ENCODE results near the gene TRAFD1. TPM values are rescaled to one million over a fixed set of nuclear protein-coding genes. Genes with fewer than 3 reads are reported as not detected.

The TRAFD1 gene
- total and polyA plus RNA-seq, 2 of the 13 experiments (the other 11 are each of a cell fraction or from before 2014, with no cell fraction given): 9.5 to 20.9 TPM

GRCh38 chr12:112116232-112117060 is 8.9 kb upstream of the TRAFD1 start (continued):
- TF ChIP-seq FLYWCH1 (CRISPR knock-in tag; IDR thresholded peaks at IDR 0.05) (no peak), ZSCAN5A (CRISPR knock-in tag; IDR thresholded peaks at IDR 0.05; ENCODE audit: borderline replicate concordance) (no peak), KLF11 (CRISPR knock-in tag; IDR thresholded peaks at IDR 0.05) (peak; percentile 64; the same call in 1 of the 2 replicates), PCBP2 (optimal IDR thresholded peaks at IDR 0.05; ENCODE audit: low read depth, low read length, poor library complexity, severe bottlenecking) (no peak), JUNB (CRISPR knock-in tag; IDR thresholded peaks at IDR 0.05; ENCODE audit: borderline replicate concordance) (no peak), RFXAP (CRISPR knock-in tag; IDR thresholded peaks at IDR 0.05; ENCODE audit: borderline replicate concordance) (0 out of 2 replicates have a peak, but pooled peaks have one; percentile 35), SRSF4 (IDR thresholded peaks at IDR 0.05; ENCODE audit: low read depth, low read length, poor library complexity, severe bottlenecking) (no peak), ETV5 (CRISPR knock-in tag; IDR thresholded peaks at IDR 0.05; ENCODE audit: borderline replicate concordance) (no peak), GABPB1 (CRISPR knock-in tag; IDR thresholded peaks at IDR 0.05) (0 out of 2 replicates have a peak, but pooled peaks have one; percentile 39), NRL (CRISPR knock-in tag; IDR thresholded peaks at IDR 0.05; ENCODE audit: borderline replicate concordance) (no peak), SIX1 (CRISPR knock-in tag; IDR thresholded peaks at IDR 0.05; ENCODE audit: borderline replicate concordance) (0 out of 2 replicates have a peak, but pooled peaks have one; percentile 24), ZBTB26 (CRISPR knock-in tag; IDR thresholded peaks at IDR 0.05; ENCODE audit: borderline replicate concordance) (no peak; the same call in 1 of the 2 replicates), KLF12 (CRISPR knock-in tag; IDR thresholded peaks at IDR 0.05; ENCODE audit: borderline replicate concordance) (no peak), ZNF205 (CRISPR knock-in tag; IDR thresholded peaks at IDR 0.05) (0 out of 2 replicates have a peak, but pooled peaks have one; percentile 52), TCF7L2 (IDR thresholded peaks at IDR 0.05; ENCODE audit: low read depth, low read length) (no peak), ZNF572 (CRISPR knock-in tag; IDR thresholded peaks at IDR 0.05) (no peak), ZNF256 (CRISPR knock-in tag; conservative IDR thresholded peaks at IDR 0.05) (no peak), MEF2D (CRISPR knock-in tag; IDR thresholded peaks at IDR 0.05) (no peak), ZSCAN25 (CRISPR knock-in tag; IDR thresholded peaks at IDR 0.05) (no peak), YEATS4 (CRISPR knock-in tag; IDR thresholded peaks at IDR 0.05; ENCODE audit: borderline replicate concordance) (peak; percentile 50; the same call in 1 of the 2 replicates), RARA (CRISPR knock-in tag; IDR thresholded peaks at IDR 0.05) (no peak; the same call in 1 of the 2 replicates), HMG20B (CRISPR knock-in tag; conservative IDR thresholded peaks at IDR 0.05) (0 out of 2 replicates have a peak, but pooled peaks have one; percentile 10), TAF1 (CRISPR knock-in tag; IDR thresholded peaks at IDR 0.05) (peak; percentile 59), TFAP4 (IDR thresholded peaks at IDR 0.05; ENCODE audit: borderline replicate concordance, low read depth) (peak; percentile 87), CREBL2 (CRISPR knock-in tag; IDR thresholded peaks at IDR 0.05; ENCODE audit: borderline replicate concordance) (no peak)
